Renal cortex interstitium (tissue), 11 donors: ENCODE results near the gene GPER1. TPM values are rescaled to one million over a fixed set of nuclear protein-coding genes. Genes with fewer than 3 reads are reported as not detected.
A peak's percentile ranks its signal among the peaks of the same experiment; 100 is the strongest.
"Not testable (repeated sequence)": the region's sequence is repeated elsewhere in the genome, so short reads cannot be mapped to it uniquely, and the experiment has no call there.

Experiments used
- DNase-seq, 11 donors: peaks; one replicate each; pipeline ENCODE4 v3.0.0-alpha.2; 2013; ENCODE audit warnings: low read depth in 9 of 11, low spot score in 4 of 11; ENCODE audit errors: extremely low read depth in 1 of 11
- polyA plus RNA-seq, 3 donors: library from polyadenylated mRNA; unstranded; fragments of 120-200 nt; gene quantifications; one replicate each; pipeline ENCODE4 v1.2.1, GENCODE V29; 2013; ENCODE audit not compliant: insufficient read length in 3 of 3

The GPER1 gene
- polyA plus RNA-seq, 3 donors, result 4.9 to 6.5 (median 6.1) TPM

- DNase-seq, result no peak
Measured at GRCh38 chr7:1062296-1063294, 25.3 kb upstream of the GPER1 start.

GRCh38 chr7:1063361-1063760 lies 24.6 kb upstream of the GPER1 start:
- no peak for DNase-seq

GRCh38 chr7:1064581-1064980 lies 23.3 kb upstream of the GPER1 start:
- DNase-seq, result no peak

GRCh38 chr7:1065263-1065584 lies 22.7 kb upstream of the GPER1 start:
- no peak for DNase-seq

- DNase-seq, result no peak
Measured at GRCh38 chr7:1065585-1066241, 22.2 kb upstream of the GPER1 start.

- no peak for DNase-seq
Measured at GRCh38 chr7:1066242-1066588, 21.7 kb upstream of the GPER1 start.

- no peak for DNase-seq
Measured at GRCh38 chr7:1068013-1068412, 19.9 kb upstream of the GPER1 start.

GRCh38 chr7:1068619-1069018 lies 19.3 kb upstream of the GPER1 start:
- DNase-seq, result no peak

- DNase-seq, result no peak
Measured at GRCh38 chr7:1070544-1071011, 17.3 kb upstream of the GPER1 start.

GRCh38 chr7:1071731-1072254 lies 16.1 kb upstream of the GPER1 start:
- DNase-seq, result no peak

- DNase-seq, result peak in 1 of 11 donors; percentile 53
Measured at GRCh38 chr7:1073142-1073977, 14.6 kb upstream of the GPER1 start.

GRCh38 chr7:1074018-1074417 lies 13.9 kb upstream of the GPER1 start:
- DNase-seq, result not testable (repeated sequence)

GRCh38 chr7:1074593-1075431 lies 13.1 kb upstream of the GPER1 start:
- no peak for DNase-seq

GRCh38 chr7:1076184-1077072 lies 11.5 kb upstream of the GPER1 start:
- DNase-seq, result no peak

GRCh38 chr7:1078519-1078918 lies 9.4 kb upstream of the GPER1 start:
- DNase-seq, result no peak

- no peak for DNase-seq
Measured at GRCh38 chr7:1078985-1079384, 8.9 kb upstream of the GPER1 start.

- no peak for DNase-seq
Measured at GRCh38 chr7:1079546-1079945, 8.4 kb upstream of the GPER1 start.
